Left lung (tissue), 10 donors: ENCODE measurements around the gene ERP29. TPM values are rescaled to one million over a fixed set of nuclear protein-coding genes. Genes with fewer than 3 reads are reported as not detected.
"Not testable (repeated sequence)": the region's sequence is repeated elsewhere in the genome, so short reads cannot be mapped to it uniquely, and the experiment has no call there.

Experiments
- ATAC-seq: fragments of 200-7000 bp; cut with Tn5 transposase; one replicate; pipeline ENCODE4 v1.9.1; 2020; ENCODE audit warnings: moderate library complexity
- DNase-seq, 4 donors: peaks; one replicate each; pipeline ENCODE4 v3.0.0-alpha.2; 2013 to 2020
- H3K27ac ChIP-seq, 2 donors: fragments of 200-600 bp; sonication (generic) in 1 of 2; one replicate each; pipeline versions ENCODE4 v1.5.0 to v1.8.0; 2020 to 2021
- H3K27me3 ChIP-seq, 2 donors: fragments of 200-600 bp; sonication (generic) in 1 of 2; one replicate each; pipeline versions ENCODE4 v1.5.0 to v1.8.0; 2020 to 2021
- H3K36me3 ChIP-seq, 2 donors: fragments of 200-600 bp; sonication (generic) in 1 of 2; one replicate each; pipeline versions ENCODE4 v1.5.0 to v1.8.0; 2020 to 2021
- H3K4me1 ChIP-seq, 2 donors: fragments of 200-600 bp; one replicate each; pipeline ENCODE4 v1.8.0; 2021
- H3K4me3 ChIP-seq, 2 donors: fragments of 200-600 bp; sonication (generic) in 1 of 2; one replicate each; pipeline versions ENCODE4 v1.5.0 to v1.8.0; 2020 to 2021; ENCODE audit warnings: mild to moderate bottlenecking in 1 of 2
- H3K9me3 ChIP-seq, 2 donors: fragments of 200-600 bp; sonication (generic) in 1 of 2; one replicate each; pipeline versions ENCODE4 v1.5.0 to v1.8.0; 2020 to 2021
- intact Hi-C, 2 donors: fragments of 100-400 bp; cut with DNase I; formaldehyde crosslinking; loops; one replicate each; pipeline versions ENCODE4 v1.11.2 to v1.14.2; 2022
- polyA plus RNA-seq, 6 donors: library from polyadenylated mRNA; unstranded; fragments of 120-200 nt; gene quantifications; one replicate each; pipeline ENCODE4 v1.2.1, GENCODE V29; 2013; ENCODE audit not compliant: insufficient read length in 6 of 6
- total RNA-seq, 2 donors: library from RNA; stranded (reverse); fragmentation: NEBNext Ultra II Directional; extraction: Animal tissue kit (Norgen Biotek cat#: 25700); gene quantifications; one replicate each; pipeline ENCODE4 v1.2.1, GENCODE V29; 2021
- TF ChIP-seq, protein P1 (sequence below), 2 donors: fragments of 200-600 bp; sonication (generic) in 1 of 2; IDR thresholded peaks; one replicate each; pipeline versions ENCODE4 v1.5.0 to v1.8.0; 2021; ENCODE audit warnings: antibody characterized with exemption in 2 of 2
- donor health status: DM: no; HTN: yes; CAD: no.
- donor health status: DM: no; HTN: no; CAD: no.

The ERP29 gene
- total and polyA plus RNA-seq, 8 donors: 134 to 163 (median 150) TPM

DNA sequence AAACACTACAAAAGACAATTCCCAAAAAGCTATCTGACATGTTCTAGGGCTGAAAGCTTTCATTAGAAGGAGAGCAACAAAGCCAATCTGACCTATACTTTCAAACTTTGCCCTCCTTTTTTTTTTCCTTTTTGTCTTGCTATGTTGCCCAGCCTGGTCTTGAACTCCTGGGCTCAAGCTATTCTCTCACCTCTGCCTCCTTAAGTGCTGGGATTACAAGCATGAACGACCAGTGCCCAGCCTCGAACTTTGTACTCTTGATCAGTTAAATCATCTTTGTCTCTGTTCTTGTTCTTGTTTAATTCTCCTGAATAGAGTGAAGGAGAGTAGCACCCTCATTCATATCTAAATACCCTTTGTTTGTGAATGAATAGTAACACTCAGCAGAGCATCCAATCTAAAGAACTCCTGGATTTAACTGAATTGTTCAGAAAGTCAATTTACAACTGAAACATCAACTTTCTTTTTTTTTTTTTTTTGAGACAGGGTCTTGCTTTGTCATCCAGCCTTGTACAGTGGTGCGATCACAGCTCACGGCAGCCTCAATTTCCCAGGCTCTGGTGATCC lies 22.1 kb downstream of the ERP29 start:
- intact Hi-C loops: no loop called here
- Histone ChIP-seq H3K27me3 (no peaks in the 10 kb centered on the region), H3K9me3 (no peaks in the 10 kb centered on the region), H3K36me3 (peaks cover 0 to 96% of the 10 kb centered on the region in 2 donors), H3K27ac (no peak overlapping the region), H3K4me3 (no peak overlapping the region), H3K4me1 (no peaks in the 10 kb centered on the region)
- no peak for ATAC-seq
- TF ChIP-seq, protein P1, sequence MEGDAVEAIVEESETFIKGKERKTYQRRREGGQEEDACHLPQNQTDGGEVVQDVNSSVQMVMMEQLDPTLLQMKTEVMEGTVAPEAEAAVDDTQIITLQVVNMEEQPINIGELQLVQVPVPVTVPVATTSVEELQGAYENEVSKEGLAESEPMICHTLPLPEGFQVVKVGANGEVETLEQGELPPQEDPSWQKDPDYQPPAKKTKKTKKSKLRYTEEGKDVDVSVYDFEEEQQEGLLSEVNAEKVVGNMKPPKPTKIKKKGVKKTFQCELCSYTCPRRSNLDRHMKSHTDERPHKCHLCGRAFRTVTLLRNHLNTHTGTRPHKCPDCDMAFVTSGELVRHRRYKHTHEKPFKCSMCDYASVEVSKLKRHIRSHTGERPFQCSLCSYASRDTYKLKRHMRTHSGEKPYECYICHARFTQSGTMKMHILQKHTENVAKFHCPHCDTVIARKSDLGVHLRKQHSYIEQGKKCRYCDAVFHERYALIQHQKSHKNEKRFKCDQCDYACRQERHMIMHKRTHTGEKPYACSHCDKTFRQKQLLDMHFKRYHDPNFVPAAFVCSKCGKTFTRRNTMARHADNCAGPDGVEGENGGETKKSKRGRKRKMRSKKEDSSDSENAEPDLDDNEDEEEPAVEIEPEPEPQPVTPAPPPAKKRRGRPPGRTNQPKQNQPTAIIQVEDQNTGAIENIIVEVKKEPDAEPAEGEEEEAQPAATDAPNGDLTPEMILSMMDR (IDR thresholded peaks at IDR 0.05): no peak
- DNase-seq: no peak

DNA sequence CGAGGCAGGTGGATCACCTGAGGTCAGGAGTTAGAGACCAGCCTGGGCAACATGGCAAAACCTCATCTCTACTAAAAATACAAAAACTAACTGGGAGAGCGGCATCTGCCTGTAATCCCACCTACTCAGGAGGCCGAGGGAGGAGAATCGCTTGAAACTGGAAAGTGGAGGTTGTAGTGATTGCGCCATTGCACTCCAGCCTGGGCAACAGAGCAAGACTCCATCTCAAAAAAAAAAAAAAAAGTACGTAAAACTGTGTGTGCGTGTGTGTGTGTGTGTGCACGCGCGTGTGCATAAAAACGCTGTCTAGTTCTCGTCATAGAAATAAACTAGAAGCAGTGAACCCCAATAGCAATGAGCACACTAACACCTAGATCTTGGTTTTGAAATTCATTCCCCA lies 23.4 kb downstream of the ERP29 start:
- H3K27me3 ChIP-seq, H3K27ac ChIP-seq, DNase-seq, H3K4me3 ChIP-seq, H3K9me3 ChIP-seq, ATAC-seq, intact Hi-C loops, H3K4me1 ChIP-seq: not testable (repeated sequence)
- H3K36me3 ChIP-seq: peaks cover 0 to 97% of the 10 kb centered on the region in 2 donors

DNA sequence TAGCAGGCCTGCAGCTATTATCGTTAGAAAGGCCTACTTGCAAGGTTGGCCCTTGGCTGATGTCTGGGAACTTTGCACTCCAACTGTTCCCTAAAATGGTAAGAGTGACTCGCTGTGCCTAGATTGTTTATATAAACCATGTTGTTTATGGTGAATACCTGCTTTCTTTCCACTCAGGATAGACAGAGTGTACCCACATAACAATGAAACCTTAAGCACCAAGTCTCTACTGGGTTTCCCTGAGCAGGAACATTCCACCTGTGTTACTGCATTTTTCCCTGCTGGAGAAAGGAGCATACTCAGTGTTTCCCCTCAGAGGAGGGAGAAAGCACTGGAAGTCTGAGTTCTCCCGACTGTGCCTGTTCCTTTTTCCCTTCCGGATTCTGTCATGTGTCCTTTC lies 32.8 kb downstream of the ERP29 start:
- no peaks in the 10 kb centered on the region for H3K27me3 ChIP-seq
- no peak overlapping the region for H3K4me3 ChIP-seq
- TF ChIP-seq, protein P1 (IDR thresholded peaks at IDR 0.05): no peak
- H3K36me3 ChIP-seq: peaks cover 0 to 99% of the 10 kb centered on the region in 2 donors
- intact Hi-C loops: no loop called here
- H3K9me3 ChIP-seq: no peaks in the 10 kb centered on the region
- H3K4me1 ChIP-seq: peaks cover 0 to 5% of the 10 kb centered on the region in 2 donors
- no peak for DNase-seq
- ATAC-seq: no peak
- H3K27ac ChIP-seq: no peak overlapping the region

DNA sequence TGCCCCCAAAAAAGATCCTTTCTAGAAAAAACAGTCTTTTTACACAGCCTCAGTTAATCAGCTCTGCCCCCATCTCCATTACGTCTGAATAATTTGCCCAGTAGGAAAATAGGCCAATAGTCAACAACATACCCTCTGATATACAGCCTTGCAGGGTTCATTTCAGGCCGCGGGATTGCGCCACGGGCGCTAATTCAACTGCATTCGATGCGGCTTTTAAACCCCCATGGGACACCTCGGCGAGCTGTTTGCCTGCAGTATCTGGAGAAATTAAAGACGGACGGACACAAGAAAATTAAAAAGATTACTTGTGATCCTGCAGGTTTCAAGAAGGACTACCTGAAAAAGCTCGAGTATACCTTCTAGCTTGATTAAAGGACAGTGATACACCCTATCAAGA lies 36.1 kb downstream of the ERP29 start:
- Histone ChIP-seq H3K27ac (no peak overlapping the region), H3K9me3 (no peaks in the 10 kb centered on the region), H3K27me3 (no peaks in the 10 kb centered on the region), H3K4me3 (no peak overlapping the region), H3K4me1 (peaks cover 0 to 5% of the 10 kb centered on the region in 2 donors), H3K36me3 (peaks cover 0 to 97% of the 10 kb centered on the region in 2 donors)
- ATAC-seq (no peak), DNase-seq (no peak)
- TF ChIP-seq, protein P1 (IDR thresholded peaks at IDR 0.05): no peak
- intact Hi-C loops: no loop called here

DNA sequence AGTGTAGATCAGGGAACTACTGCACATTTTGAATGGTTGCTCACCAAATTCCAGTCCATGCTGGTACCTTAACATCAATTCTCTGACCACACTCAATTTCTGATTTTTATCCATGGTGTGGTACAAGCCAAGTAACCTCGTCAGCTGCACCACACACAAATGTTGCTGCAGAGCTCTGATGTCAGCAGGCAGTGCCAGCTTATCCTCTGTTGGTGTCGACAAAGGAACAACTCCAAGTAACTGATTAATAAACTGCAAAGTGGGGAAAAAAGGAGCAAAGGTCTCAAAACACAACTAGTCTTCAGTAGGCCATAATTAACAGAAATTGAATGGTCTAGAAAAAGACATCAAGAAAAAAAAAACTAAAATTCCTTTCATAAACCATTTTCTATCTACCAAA lies 47.9 kb downstream of the ERP29 start:
- TF ChIP-seq, protein P1 (IDR thresholded peaks at IDR 0.05): no peak
- Histone ChIP-seq H3K27ac (no peak overlapping the region), H3K4me3 (no peak overlapping the region), H3K27me3 (no peaks in the 10 kb centered on the region), H3K36me3 (peaks cover 5 to 98% of the 10 kb centered on the region in 2 donors), H3K4me1 (no peaks in the 10 kb centered on the region), H3K9me3 (no peaks in the 10 kb centered on the region)
- ATAC-seq (no peak), DNase-seq (no peak)
- intact Hi-C loops: no loop called here

DNA sequence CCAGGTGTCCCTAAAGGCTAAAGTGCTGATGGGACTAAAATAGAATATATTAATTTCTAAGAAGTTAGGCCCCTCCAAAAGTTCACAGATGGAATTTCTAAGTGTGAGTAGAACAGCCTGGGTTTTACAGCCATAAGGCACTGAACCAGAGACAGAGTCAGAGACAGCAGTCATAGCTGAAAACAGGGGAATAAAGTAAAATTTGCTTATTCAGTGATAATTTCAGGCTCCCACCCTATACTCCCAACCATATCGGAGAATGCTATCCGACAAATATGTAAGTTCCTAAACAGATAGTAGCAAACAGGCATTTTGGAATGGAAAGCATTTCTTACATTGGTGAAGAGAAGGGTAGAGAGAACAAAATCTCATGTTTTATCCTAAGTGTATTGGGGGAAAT lies 50.0 kb downstream of the ERP29 start:
- Histone ChIP-seq H3K4me3 (no peak overlapping the region), H3K36me3 (peaks cover 5 to 98% of the 10 kb centered on the region in 2 donors), H3K9me3 (no peaks in the 10 kb centered on the region), H3K27me3 (no peaks in the 10 kb centered on the region), H3K27ac (no peak overlapping the region), H3K4me1 (no peaks in the 10 kb centered on the region)
- no peak for ATAC-seq
- intact Hi-C loops: no loop called here
- TF ChIP-seq, protein P1 (IDR thresholded peaks at IDR 0.05): no peak
- DNase-seq: no peak
